Liver (tissue), 9 donors: ENCODE data around the gene INPP5E. TPM values are rescaled to one million over a fixed set of nuclear protein-coding genes. Genes with fewer than 3 reads are reported as not detected.

Experiments
- DNase-seq: peaks from one replicate; pipeline ENCODE4 v3.0.0-alpha.2; 2017; ENCODE audit warnings: low spot score
- H3K27ac ChIP-seq, 2 donors: one replicate each; pipeline ENCODE4 v1.7.0; 2013; ENCODE audit warnings: inconsistent platforms in 2 of 2, low read length in 2 of 2, control low read depth in 1 of 2, low read depth in 1 of 2, mild to moderate bottlenecking in 1 of 2
- H3K27me3 ChIP-seq, 4 donors: one replicate each; pipeline versions ENCODE4 v1.6.1 to v1.7.0; 2013; ENCODE audit warnings: low read length in 3 of 4, inconsistent platforms in 1 of 4, mild to moderate bottlenecking in 1 of 4, moderate library complexity in 1 of 4; ENCODE audit not compliant: control insufficient read depth in 4 of 4, insufficient read depth in 4 of 4
- H3K36me3 ChIP-seq, 4 donors: one replicate each; pipeline versions ENCODE4 v1.6.1 to v1.7.0; 2013; ENCODE audit warnings: low read length in 3 of 4, mild to moderate bottlenecking in 3 of 4, low read depth in 1 of 4, moderate library complexity in 1 of 4; ENCODE audit not compliant: control insufficient read depth in 4 of 4, insufficient read depth in 3 of 4
- H3K4me1 ChIP-seq, 4 donors: one replicate each; pipeline versions ENCODE4 v1.6.1 to v1.7.0; 2013; ENCODE audit warnings: low read length in 3 of 4, mild to moderate bottlenecking in 3 of 4, moderate library complexity in 1 of 4; ENCODE audit not compliant: control insufficient read depth in 4 of 4, insufficient read depth in 4 of 4
- H3K4me3 ChIP-seq, 3 donors: one replicate each; pipeline versions ENCODE4 v1.6.1 to v1.7.0; 2013; ENCODE audit warnings: low read length in 3 of 3, control low read depth in 1 of 3, low read depth in 1 of 3, mild to moderate bottlenecking in 1 of 3
- H3K9ac ChIP-seq, 2 donors: one replicate each; pipeline ENCODE4 v1.7.0; 2013; ENCODE audit warnings: low read length in 2 of 2, mild to moderate bottlenecking in 2 of 2, moderate library complexity in 2 of 2, control low read depth in 1 of 2, low read depth in 1 of 2
- H3K9me3 ChIP-seq, 4 donors: one replicate each; pipeline versions ENCODE4 v1.6.1 to v1.7.0; 2013; ENCODE audit warnings: low read length in 3 of 4; ENCODE audit not compliant: control insufficient read depth in 4 of 4
- ATF3 ChIP-seq: IDR thresholded peaks from 2 replicates; pipeline ENCODE4 v1.6.1; 2016; ENCODE audit warnings: antibody characterized with exemption
- EGR1 ChIP-seq, 2 donors: IDR thresholded peaks; 2 replicates each; pipeline ENCODE4 v1.6.1; 2016 to 2018; ENCODE audit warnings: antibody characterized with exemption in 2 of 2, low read depth in 2 of 2
- FOXA1 ChIP-seq: IDR thresholded peaks from 2 replicates; pipeline ENCODE4 v1.6.1; 2016; ENCODE audit warnings: antibody characterized with exemption
- FOXA2 ChIP-seq: IDR thresholded peaks from 2 replicates; pipeline ENCODE4 v1.6.1; 2016; ENCODE audit warnings: antibody characterized with exemption
- GABPA ChIP-seq, 2 donors: IDR thresholded peaks in 1 of 2; conservative IDR thresholded peaks in 1 of 2; 2 replicates each; pipeline ENCODE4 v1.6.1; 2016; ENCODE audit warnings: antibody characterized with exemption in 2 of 2, mild to moderate bottlenecking in 1 of 2, moderate library complexity in 1 of 2
- HNF4A ChIP-seq, 2 donors: conservative IDR thresholded peaks; 2 replicates each; pipeline ENCODE4 v1.6.1; 2016; ENCODE audit warnings: antibody characterized with exemption in 2 of 2, mild to moderate bottlenecking in 2 of 2
- JUND ChIP-seq, 2 donors: IDR thresholded peaks; 2 replicates each; pipeline ENCODE4 v1.6.1; 2016; ENCODE audit warnings: antibody characterized with exemption in 2 of 2
- MAX ChIP-seq: IDR thresholded peaks from 2 replicates; pipeline ENCODE4 v1.6.1; 2016; ENCODE audit warnings: antibody characterized with exemption
- NR2F2 ChIP-seq: IDR thresholded peaks from 2 replicates; pipeline ENCODE4 v1.6.1; 2016; ENCODE audit warnings: antibody characterized with exemption
- RAD21 ChIP-seq, 2 donors: IDR thresholded peaks; 2 replicates each; pipeline ENCODE4 v1.6.1; 2016; ENCODE audit warnings: antibody characterized with exemption in 2 of 2, mild to moderate bottlenecking in 2 of 2
- REST ChIP-seq: IDR thresholded peaks from 2 replicates; pipeline ENCODE4 v1.6.1; 2016; ENCODE audit warnings: antibody characterized with exemption, mild to moderate bottlenecking
- RXRA ChIP-seq, 2 donors: IDR thresholded peaks; 2 replicates each; pipeline ENCODE4 v1.6.1; 2017 to 2018; ENCODE audit warnings: antibody characterized with exemption in 2 of 2, mild to moderate bottlenecking in 1 of 2
- SP1 ChIP-seq: IDR thresholded peaks from 2 replicates; pipeline ENCODE4 v1.6.1; 2018; ENCODE audit warnings: antibody characterized with exemption, mild to moderate bottlenecking
- TAF1 ChIP-seq: conservative IDR thresholded peaks from 2 replicates; pipeline ENCODE4 v1.6.1; 2016; ENCODE audit warnings: antibody characterized with exemption, mild to moderate bottlenecking
- YY1 ChIP-seq: IDR thresholded peaks from 2 replicates; pipeline ENCODE4 v1.6.1; 2016; ENCODE audit warnings: antibody characterized with exemption, mild to moderate bottlenecking
- WGBS: extraction: QIAGEN DNeasy Blood & Tissue Kit; methylation state at CpG from one replicate; pipeline ENCODE4 v1.1.7; 2013; 5-methylcytosine and 5-hydroxymethylcytosine counted together
- polyA plus RNA-seq, 2 donors: library from polyadenylated mRNA; stranded (reverse) in 1 of 2; unstranded in 1 of 2; fragments of 200-250 nt in 1 of 2; fragments of >200 nt in 1 of 2; fragmentation: Nextera tagmentation in 1 of 2; extraction: Ambion mirVana in 1 of 2; gene quantifications; one replicate each; pipeline versions ENCODE4 v1.2.1 to v1.2.3, GENCODE V29; 2013 to 2015
- total RNA-seq, 2 donors: library from RNA; depleted of rRNA; stranded (reverse); fragments of >200 nt; gene quantifications; one replicate each; pipeline ENCODE4 v1.2.3, GENCODE V29; 2014
- TF ChIP-seq, protein P1 (sequence below): fragments of 150-350 bp; IDR thresholded peaks from 2 replicates; pipeline ENCODE4 v1.5.1; 2017; ENCODE audit warnings: improper control_type of control experiment, low read depth, low read length; ENCODE audit not compliant: missing input control
- TF ChIP-seq, protein P2 (sequence below): IDR thresholded peaks from 2 replicates; pipeline ENCODE4 v1.6.1; 2016; ENCODE audit warnings: antibody characterized with exemption
- donor health status: healthy.
- donor health status: healthy.
- donor health status: healthy.
- donor health status: healthy.
- donor health status: healthy.

Gene INPP5E
- total and polyA plus RNA-seq, 4 donors, result 1.0 to 3.3 (median 2.9) TPM

DNA sequence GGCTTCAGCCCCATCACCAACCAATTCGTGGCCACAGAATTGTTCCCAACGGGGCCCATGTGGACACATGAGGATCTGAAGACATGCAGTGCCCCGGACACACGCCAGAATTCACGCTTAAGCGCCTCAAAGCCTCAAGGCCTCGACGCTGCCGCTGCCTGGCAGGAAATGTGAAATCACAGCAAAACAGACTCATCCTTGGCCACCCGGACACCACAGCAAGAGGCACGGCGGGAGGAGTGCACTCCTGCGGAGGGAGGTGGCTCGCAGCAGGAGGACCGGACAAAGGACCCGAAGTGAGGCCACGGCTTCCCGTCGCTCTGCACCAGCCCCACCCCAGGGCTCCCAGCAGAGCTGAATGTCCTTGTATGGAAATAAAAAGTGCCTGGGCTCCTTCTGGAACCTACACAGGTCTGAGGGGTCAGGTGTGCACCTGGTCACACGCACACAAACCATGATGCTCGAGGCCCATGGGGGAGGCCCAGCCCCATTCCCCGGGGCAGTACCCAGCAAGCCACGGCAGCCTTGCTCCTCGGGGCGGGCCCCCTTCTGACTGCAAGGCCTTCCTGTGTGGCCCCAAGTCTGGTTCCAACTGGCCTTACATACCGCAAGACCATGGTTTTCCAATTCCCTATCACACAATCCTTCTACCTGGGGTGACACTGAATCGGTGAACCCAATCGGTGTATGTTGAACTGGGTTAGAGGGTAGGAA is 33.2 kb upstream of the INPP5E start:
- WGBS, result 92% methylated on average over 28 of the region's 28 CpGs
- H3K36me3 ChIP-seq, result peaks cover 53 to 98% (median 68%) of the 10 kb centered on the region in 4 donors
- no peaks in the 10 kb centered on the region for H3K27me3 ChIP-seq
- DNase-seq, result no peak
- H3K4me1 ChIP-seq, result no peaks in the 10 kb centered on the region
- H3K9ac ChIP-seq, result no peak overlapping the region
- TF ChIP-seq FOXA1, result no peak
- TF ChIP-seq, protein P1, sequence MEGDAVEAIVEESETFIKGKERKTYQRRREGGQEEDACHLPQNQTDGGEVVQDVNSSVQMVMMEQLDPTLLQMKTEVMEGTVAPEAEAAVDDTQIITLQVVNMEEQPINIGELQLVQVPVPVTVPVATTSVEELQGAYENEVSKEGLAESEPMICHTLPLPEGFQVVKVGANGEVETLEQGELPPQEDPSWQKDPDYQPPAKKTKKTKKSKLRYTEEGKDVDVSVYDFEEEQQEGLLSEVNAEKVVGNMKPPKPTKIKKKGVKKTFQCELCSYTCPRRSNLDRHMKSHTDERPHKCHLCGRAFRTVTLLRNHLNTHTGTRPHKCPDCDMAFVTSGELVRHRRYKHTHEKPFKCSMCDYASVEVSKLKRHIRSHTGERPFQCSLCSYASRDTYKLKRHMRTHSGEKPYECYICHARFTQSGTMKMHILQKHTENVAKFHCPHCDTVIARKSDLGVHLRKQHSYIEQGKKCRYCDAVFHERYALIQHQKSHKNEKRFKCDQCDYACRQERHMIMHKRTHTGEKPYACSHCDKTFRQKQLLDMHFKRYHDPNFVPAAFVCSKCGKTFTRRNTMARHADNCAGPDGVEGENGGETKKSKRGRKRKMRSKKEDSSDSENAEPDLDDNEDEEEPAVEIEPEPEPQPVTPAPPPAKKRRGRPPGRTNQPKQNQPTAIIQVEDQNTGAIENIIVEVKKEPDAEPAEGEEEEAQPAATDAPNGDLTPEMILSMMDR, result no peak
- no peak for TF ChIP-seq TAF1
- no peak for TF ChIP-seq FOXA2
- no peak for TF ChIP-seq RXRA (IDR thresholded peaks at IDR 0.05)
- TF ChIP-seq RAD21 (IDR thresholded peaks at IDR 0.05), result no peak
- no peak for TF ChIP-seq MAX
- no peak for TF ChIP-seq NR2F2
- no peak for TF ChIP-seq HNF4A (conservative IDR thresholded peaks at IDR 0.05)
- TF ChIP-seq GABPA (IDR thresholded peaks at IDR 0.05 in 1 of 2, conservative IDR thresholded peaks at IDR 0.05 in 1 of 2), result no peak
- no peak for TF ChIP-seq JUND (IDR thresholded peaks at IDR 0.05)
- TF ChIP-seq EGR1 (IDR thresholded peaks at IDR 0.05; ENCODE audit: low read depth in 2 of 2), result no peak
- TF ChIP-seq SP1, result no peak
- H3K27ac ChIP-seq, result no peak overlapping the region
- H3K9me3 ChIP-seq, result no peaks in the 10 kb centered on the region
- no peak overlapping the region for H3K4me3 ChIP-seq

DNA sequence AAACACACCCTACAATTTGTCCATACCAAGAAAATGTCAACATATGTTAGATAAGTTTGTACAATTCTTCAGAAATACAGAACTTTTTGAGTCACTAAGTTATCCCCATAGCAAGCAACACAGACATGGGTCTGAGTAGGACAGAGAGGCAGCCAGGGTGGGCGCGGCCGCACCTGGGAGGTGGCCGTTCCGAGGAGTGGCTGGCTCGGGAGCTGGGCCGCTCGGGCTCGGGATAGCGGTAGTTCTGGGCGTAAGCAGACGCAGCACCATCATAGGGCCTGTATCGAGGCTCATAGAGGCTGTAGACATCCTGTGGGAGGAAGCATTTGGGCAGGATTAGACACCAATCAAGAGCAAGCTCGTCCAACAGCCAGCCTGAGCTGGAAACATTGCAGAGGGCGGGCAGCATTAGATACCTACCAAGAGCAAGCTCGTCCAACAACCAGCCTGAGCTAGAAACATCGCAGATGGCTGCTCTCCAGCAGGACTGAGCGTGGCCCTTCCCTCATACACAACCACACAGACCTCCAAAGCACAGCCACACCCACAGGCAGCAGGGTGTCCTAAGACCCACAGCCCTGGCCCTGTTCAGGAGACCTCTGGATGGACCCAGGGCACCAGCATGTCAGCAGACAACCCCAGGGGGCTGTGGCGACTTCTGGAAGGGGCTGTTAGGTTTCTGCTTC is 32.3 kb upstream of the INPP5E start:
- WGBS, result 95% methylated on average over 19 of the region's 19 CpGs
- H3K27me3 ChIP-seq, result no peaks in the 10 kb centered on the region

More for the DNA sequence above, 32.3 kb upstream of the INPP5E start:
- Histone ChIP-seq H3K9me3 (no peaks in the 10 kb centered on the region), H3K9ac (no peak overlapping the region), H3K27ac (no peak overlapping the region), H3K36me3 (peaks cover 50 to 98% (median 70%) of the 10 kb centered on the region in 4 donors), H3K4me1 (no peaks in the 10 kb centered on the region), H3K4me3 (no peak overlapping the region)
- no peak for DNase-seq
- TF ChIP-seq NR2F2, result no peak
- TF ChIP-seq YY1, result no peak
- no peak for TF ChIP-seq HNF4A (conservative IDR thresholded peaks at IDR 0.05)
- TF ChIP-seq GABPA (IDR thresholded peaks at IDR 0.05 in 1 of 2, conservative IDR thresholded peaks at IDR 0.05 in 1 of 2), result no peak
- TF ChIP-seq, protein P1, result no peak
- no peak for TF ChIP-seq FOXA1
- no peak for TF ChIP-seq SP1
- no peak for TF ChIP-seq ATF3
- TF ChIP-seq RXRA (IDR thresholded peaks at IDR 0.05), result no peak
- TF ChIP-seq, protein P2, sequence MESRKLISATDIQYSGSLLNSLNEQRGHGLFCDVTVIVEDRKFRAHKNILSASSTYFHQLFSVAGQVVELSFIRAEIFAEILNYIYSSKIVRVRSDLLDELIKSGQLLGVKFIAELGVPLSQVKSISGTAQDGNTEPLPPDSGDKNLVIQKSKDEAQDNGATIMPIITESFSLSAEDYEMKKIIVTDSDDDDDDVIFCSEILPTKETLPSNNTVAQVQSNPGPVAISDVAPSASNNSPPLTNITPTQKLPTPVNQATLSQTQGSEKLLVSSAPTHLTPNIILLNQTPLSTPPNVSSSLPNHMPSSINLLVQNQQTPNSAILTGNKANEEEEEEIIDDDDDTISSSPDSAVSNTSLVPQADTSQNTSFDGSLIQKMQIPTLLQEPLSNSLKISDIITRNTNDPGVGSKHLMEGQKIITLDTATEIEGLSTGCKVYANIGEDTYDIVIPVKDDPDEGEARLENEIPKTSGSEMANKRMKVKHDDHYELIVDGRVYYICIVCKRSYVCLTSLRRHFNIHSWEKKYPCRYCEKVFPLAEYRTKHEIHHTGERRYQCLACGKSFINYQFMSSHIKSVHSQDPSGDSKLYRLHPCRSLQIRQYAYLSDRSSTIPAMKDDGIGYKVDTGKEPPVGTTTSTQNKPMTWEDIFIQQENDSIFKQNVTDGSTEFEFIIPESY, result no peak
- TF ChIP-seq REST, result no peak
- TF ChIP-seq FOXA2, result no peak
- no peak for TF ChIP-seq JUND (IDR thresholded peaks at IDR 0.05)
- no peak for TF ChIP-seq RAD21 (IDR thresholded peaks at IDR 0.05)
